ENCODE data around the gene MAP3K5. TPM values are rescaled to one million over a fixed set of nuclear protein-coding genes. Genes with fewer than 3 reads are reported as not detected.
"Not testable (repeated sequence)": the region's sequence is repeated elsewhere in the genome, so short reads cannot be mapped to it uniquely, and the experiment has no call there.

The MAP3K5 gene
- total RNA-seq, 1 donor from 2014 or later: 25.8 TPM

DNA sequence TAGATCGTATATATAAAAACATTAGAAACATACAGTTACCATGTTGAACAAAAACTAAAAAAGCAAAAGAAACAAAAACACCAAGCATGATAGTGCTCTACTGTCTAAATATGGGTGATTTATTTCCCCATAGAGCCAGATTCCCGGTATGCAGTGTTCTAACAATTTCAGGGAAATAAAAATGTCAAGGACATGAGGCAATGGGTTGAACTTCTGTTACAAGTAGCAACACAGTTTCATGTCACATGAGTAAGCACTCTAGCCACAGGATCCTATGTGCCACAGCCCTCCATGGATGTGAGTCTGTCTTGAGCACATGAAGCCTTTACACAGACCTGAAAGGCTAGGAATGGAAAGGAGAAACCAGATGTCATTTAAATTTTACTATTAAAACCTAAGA is 96.0 kb downstream of the MAP3K5 start:
- DNase-seq (ENCODE audit: low read depth, low spot score): no peak

DNA sequence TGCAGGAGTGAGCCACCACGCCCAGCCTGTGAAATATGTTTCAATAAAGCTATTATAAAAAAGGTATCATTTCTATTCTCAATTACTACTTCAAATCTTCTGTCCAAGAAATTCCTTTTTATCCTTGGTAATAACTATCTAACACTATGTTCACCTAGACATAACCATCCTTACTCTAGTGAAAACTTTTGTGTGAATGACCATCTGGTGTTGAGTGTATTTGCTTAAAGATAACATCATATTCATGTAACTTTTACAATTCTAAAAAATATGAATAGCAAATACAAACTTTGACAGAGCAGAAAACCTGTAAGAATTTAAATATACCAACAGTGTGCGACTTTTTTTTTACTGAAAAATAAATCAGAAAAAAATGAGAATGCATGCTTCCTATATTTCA is 96.9 kb downstream of the MAP3K5 start:
- DNase-seq (ENCODE audit: low read depth, low spot score): no peak

DNA sequence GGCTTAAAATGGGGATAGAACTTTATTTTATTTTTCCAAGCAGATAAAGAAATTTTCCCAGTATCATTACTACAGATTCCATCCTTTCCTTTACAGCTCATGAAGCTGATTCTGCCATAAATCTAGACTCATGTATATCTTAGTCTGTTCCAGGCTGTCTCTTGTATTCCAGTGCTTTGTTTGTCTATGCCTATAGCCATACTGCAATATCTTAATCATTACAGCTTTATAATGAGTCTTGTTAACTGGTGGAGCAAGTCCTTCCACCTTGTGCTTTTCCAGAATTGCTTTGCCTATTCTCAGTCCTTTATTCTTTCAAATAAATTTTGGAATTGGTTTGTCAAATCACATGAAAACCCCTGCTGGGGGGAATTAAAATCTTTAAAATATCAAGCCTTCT is 99.2 kb downstream of the MAP3K5 start:
- no peak for DNase-seq (ENCODE audit: low read depth, low spot score)

DNA sequence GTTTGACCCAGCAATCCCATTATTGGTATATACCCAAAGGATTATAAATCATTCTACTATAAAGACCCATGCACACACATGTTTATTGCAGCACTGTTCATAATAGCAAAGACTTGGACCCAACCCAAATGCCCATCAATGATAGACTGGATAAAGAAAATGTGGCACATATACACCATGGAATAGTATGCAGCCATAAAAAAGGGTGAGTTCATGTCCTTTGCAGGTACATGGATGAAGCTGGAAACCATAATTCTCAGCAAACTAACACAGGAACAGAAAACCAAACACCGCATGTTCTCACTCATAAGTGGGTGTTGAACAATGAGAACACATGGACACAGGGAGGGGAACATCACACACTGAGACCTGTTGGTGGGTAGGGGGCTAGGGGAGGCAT is 104.4 kb downstream of the MAP3K5 start:
- not testable (repeated sequence) for DNase-seq (ENCODE audit: low read depth, low spot score)

DNA sequence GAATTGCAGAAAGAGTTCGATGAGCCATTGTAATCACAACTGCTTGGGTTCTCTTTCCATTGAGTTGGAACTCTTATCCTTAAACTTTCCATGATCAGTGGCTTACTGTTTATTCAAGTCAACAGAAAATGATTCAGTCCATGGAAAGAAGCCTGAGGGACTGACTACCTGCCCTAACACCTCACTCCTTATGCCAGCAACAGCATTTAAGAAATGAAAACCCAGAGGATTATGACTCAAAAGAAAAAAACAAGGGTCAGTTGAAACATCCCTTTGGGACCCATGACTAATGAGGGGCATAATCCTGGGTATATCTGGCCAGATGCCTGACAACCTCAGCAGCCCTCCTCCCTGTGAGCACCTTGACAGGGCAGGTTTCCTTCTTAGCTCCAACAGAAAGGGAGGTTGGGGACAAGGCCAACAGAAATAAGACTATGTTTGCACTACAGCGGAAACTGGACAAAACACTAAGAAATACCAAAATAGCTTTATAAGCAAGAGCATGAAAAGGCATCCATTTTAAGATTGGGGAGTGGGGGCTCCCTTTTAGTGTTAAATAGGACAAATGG is 106.7 kb downstream of the MAP3K5 start:
- DNase-seq (ENCODE audit: low read depth, low spot score): no peak

DNA sequence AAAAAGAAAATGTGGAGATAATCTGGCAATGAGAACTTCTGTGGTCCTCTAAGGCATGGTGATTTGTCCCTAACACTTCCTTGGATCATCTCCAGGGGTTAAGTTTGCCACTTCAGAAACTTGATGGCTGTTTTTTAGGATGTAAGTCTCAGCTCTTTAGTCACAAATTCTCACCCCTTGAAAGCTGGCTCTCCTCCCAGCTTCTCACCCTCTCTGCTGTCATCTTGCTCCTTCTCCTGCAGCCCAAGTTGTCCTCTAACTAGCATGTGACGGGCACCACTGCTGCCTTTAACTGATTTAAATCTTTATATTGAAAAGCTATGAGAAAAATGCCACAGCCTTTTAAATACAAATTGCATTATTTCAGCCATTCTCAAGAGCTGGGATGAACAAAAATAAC is 107.8 kb downstream of the MAP3K5 start:
- no peak for DNase-seq (ENCODE audit: low read depth, low spot score)

DNA sequence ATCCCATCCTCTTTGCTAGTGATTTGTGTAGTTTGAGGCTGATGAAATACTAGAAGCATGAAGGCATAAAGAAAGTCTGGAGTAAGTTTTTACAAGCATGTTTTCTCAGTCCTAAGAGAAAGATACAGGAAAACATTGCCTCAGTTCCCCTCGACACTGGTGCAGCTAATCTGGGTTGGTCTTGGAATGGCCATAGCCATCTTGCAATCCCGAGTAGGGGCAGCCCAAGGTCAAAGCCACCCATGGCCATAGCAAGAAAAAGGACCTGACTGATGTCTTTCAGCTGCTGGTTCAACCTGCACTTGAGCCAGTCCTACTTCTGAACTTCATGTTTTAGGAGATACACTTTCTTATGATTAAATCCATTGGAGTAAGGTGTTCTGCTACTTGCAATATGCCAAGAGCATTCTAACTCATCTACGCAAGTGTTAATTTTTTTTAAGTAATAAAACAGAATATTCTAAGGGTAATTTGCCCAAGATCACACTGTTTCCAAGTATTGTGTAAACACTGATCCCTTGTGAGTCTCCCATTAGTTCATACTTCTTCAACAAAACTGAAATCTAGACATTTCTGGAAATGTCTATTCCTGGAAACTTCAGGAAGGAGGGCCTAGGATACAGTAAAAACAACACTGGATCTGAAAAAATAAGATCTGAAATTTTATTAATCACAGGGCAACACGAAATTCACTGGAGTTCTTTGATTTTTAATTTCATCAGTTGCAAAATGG is 108.9 kb downstream of the MAP3K5 start:
- no peak for DNase-seq (ENCODE audit: low read depth, low spot score)

DNA sequence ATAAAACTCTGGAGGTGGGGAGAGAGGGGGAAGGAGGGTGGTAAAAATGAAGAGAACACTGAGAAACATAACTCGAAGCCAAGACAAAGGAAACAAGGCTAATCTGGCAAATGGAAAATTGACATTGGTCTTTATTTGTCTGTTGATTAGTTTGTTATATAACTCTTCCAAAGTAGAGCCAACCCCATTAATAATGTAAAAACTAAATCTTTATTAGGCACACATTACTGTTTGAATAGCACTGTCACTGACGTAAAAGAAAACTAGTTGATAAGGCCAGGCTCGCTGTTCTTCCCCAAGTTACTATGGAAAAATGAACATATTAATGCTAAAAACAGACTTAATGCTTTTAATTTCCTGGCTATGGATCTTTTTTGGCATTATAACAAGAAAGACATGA is 110.0 kb downstream of the MAP3K5 start:
- no peak for DNase-seq (ENCODE audit: low read depth, low spot score)

DNA sequence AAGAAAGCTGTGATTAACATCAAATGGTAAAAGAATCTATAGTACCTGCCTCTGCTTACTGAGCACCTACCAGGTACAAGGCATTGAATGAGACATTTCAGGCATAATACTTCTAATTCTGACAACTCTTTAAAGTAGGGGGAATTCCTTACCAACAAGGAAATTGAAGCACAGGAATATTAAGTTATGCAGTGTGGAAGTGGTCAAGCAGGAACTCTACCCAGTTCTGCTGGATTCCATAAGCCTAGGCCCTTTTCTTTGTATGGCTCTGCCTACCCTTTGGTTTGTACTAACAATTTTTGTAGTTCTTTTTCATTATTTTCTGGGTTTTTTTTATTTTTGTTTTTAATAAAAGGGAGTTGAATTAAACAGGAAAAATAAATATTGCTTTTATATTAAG is 114.5 kb downstream of the MAP3K5 start:
- DNase-seq (ENCODE audit: low read depth, low spot score): no peak

DNA sequence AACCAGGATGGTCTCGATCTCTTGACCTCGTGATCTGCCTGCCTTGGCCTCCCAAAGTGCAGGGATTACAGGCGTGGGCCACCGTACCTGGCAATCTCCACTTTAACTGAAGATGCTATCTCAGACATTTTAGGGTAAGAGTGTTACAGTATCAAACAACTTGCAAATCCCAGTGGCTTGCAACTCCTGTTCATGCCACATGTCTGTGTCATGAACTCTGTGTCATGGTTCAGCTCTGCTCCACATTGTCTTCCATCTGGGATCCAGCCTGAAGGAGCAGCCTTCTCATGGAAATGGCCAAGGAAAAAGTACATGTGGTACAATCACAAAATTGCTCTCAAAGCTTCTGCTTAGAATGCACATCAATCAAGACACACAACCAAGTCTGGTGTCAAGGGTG is 114.9 kb downstream of the MAP3K5 start:
- DNase-seq (ENCODE audit: low read depth, low spot score): no peak

DNA sequence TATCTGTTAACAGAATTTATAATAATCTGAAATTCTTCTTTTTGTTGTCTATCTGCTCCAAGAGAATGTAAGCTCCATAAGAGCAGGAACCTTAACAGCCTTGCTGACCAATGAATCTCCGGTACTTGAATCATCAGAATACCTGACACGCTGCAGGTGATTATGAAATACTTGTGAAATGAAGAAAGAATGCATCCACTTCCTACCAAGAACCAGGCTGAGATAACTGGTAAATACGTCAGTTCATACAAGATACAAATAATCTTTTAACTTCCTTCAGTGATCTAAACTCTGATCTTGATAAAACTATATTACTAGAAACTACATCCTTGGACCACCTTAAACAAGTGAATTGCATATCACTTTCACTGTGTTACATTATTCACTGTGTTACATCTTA is 116.2 kb downstream of the MAP3K5 start:
- DNase-seq (ENCODE audit: low read depth, low spot score): no peak

DNA sequence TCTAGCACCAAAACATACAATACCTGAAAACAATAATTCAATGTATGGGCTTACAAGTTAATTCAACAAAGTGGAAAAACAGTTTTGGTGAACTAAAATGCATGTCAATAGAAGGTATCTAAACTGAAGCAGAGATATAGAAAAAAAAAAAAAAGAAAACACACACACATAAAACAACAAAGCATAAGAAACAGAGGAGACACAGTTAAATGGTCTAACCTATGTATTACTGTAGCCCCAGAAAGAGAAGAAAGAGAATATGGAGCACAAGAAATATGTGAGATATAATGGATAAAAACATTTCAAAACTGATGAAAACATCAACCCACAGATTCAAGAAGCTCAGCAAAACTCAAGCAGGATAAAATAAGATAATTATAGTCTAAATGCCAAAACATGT is 118.7 kb downstream of the MAP3K5 start:
- no peak for DNase-seq (ENCODE audit: low read depth, low spot score)

DNA sequence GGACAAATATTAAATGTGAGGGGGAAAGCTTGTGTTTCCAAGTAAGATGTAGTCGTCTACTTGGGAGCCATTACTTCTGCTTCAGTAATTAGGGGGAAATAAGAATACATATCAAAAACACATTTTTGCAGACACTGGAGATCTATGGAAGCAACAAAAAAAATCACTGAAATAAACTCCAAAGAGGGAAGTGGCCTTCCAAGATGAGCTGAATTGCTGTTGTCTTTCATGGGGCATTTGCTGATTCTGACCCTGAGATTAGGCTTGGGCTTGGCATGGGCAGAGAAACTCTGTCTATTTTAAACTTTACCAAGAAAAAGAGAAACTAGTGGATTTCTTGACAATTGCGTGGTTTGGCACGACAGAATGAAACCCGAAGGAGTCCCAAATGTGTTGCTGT is 120.1 kb downstream of the MAP3K5 start:
- no peak for DNase-seq (ENCODE audit: low read depth, low spot score)

DNA sequence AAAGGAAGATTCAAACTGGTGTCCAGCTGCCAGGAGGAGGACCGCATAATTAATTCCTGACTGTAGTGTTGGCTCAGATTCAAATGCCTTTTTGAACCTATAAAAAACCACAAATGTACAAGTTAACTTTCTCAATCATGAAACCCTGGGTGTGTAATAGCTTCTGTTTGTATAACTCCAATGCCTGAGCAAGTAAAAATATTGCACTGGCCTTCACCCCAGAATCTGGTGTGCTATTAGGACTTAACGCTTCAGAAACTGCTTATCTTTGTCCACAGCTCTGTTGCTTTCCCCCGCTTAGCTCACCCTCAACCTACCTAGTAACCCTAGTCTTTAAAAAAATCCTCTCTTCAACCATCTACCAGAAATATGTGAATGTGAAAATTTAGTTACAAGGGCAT is 123.0 kb downstream of the MAP3K5 start:
- no peak for DNase-seq (ENCODE audit: low read depth, low spot score)

DNA sequence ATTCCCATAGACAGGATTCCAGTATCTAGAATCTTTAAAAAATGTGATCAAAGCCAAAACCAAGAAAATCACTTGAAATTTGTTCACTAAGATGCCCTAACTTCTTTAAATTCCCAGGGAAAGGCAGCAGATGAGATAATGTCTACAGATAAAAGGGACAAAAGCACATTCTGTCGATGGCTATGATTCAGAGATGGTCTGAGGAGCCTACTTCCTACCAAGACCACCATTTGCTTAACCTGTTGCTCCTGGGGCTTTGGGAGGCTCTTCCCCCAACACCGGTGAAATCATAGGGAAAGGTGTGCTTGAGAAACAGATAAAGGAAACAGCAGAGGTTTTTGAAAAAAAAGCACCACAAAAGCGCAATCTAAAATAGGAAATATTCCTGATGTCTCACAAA is 123.7 kb downstream of the MAP3K5 start:
- no peak for DNase-seq (ENCODE audit: low read depth, low spot score)

DNA sequence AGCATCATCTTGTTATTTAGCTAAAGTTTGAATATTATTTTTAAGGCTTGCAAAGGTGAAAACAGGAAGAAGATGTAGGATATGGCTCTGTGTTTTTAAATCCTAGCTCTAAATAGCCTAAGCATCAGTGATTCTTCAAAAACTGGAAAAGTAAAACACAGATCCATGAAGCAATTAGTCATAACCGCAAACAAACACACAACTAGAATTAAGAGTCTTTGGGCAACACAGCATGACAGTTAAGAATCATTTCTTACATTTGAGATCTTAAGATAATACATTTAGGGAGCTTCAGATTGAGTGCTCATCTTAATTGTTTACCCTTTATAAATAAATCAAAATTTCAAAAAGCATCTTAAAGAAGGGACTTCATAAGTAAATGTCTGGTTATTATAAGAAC is 126.2 kb downstream of the MAP3K5 start:
- no peak for DNase-seq (ENCODE audit: low read depth, low spot score)

DNA sequence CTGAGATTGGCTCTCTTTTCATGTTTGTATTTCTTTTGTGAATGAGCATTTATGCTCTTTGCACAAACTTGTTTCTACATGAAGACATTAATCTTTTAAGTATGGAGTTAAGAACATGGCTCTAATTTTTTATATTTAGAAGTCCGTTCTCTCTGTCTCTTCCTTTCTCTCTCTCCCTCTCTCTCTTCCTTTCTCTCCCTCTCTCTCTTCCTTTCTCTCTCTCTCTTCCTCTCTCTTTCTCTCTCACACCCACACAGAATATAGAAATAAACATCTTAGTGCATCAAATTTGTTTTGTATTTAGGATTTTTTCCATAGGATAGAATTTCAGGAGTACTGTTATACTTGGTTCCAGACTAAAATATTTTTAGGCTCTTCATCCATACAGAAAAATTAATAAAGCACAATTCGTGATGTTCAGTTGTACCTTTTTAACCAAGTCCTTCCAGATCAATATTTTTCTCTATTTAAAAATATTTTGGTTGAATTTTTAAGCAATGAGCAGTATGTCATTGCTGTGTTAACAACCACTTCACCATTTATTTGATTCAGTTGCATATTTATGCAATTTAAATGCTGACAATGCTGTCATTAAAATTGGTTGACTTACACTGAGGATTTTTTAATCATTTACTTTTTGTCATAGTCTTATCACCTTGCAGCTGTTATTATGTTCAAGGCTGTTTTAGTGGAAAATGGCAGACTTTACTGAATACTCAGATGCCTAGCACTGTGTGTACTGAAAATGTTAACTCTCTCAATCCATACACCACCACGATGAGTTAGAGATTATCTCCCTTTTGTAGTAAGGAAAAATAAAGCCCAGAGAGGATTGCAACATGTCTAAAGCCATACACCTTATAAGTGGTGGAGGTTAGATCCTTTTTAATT is 129.7 kb downstream of the MAP3K5 start:
- no peak for DNase-seq (ENCODE audit: low read depth, low spot score)

DNA sequence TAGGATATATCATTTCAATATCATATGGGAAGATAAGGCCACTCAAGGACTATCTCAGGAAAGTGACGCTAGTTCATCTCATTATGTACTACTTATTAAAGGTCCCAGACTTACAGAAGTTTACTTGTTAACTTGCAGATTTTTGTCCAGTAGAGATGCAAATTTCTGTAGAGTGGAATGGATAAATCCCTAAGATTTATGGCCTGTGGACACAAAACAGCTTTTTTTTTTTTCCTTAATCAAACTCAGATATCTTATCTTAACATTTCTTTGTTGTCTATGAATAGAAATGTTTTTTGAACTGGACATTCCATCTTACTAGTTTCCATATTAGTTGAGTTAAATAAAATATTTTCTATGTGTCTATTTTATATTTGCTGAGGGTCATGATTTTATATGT is 131.6 kb downstream of the MAP3K5 start:
- DNase-seq (ENCODE audit: low read depth, low spot score): no peak

DNA sequence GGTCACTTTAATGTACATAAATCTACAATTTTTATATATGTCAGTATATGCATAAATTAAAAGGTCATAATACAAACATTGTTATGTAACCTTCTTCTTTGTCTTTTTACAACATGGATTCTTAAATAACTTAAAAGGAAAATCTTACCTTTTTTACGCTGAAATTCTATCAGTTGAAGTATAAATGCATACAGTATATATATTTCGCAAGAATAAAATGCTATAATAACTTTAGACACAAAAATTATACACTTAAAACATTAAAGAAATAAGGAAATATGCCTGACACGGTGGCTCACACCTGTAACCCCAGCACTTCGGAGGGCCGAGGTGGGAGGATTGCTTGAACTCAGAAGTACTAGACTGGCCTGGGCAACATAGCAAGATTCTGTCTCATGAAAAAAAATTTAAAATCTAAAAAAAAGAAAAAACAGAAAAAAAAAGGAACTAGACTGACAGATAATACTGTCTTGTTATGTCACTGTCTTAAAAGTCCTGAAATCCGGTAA is 132.2 kb downstream of the MAP3K5 start:
- no peak for DNase-seq (ENCODE audit: low read depth, low spot score)

DNA sequence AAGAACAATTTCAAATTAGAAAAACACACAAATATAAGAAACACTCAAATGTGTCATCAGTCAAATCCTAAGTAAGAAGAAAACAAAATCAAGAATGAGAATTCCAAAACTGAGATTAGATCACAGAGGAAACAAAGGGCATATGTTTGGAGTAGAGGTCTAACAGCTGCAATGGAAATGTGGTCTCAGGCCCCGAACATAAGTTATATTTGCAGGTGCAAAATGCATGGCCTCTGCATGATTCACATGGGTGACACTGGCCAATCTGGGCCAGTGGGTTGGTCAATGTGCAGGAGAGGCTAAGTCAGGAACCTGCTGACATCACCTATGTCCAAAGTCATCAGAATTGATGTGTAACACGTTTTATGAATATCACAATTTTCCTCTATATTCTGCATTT is 133.6 kb downstream of the MAP3K5 start:
- DNase-seq (ENCODE audit: low read depth, low spot score): no peak

DNA sequence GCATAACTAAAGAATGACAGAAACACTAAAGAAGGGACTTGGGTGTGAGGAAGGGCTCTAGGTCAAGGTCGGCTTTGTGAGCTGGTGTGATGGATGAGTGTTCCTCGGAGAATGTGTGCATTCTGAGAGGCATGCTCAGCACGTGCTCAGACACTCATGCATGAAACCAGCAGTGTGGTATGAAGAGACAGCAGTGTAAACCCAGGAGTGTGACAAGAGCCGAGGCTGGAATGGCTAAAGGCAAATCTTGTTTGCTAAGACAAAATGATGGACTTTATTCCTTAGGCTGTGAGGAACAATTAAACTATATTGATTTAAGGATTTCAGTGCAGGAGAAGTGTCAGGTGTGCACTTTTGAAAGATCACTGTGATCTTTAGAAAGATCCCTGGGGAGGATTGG is 134.6 kb downstream of the MAP3K5 start:
- DNase-seq (ENCODE audit: low read depth, low spot score): no peak

DNA sequence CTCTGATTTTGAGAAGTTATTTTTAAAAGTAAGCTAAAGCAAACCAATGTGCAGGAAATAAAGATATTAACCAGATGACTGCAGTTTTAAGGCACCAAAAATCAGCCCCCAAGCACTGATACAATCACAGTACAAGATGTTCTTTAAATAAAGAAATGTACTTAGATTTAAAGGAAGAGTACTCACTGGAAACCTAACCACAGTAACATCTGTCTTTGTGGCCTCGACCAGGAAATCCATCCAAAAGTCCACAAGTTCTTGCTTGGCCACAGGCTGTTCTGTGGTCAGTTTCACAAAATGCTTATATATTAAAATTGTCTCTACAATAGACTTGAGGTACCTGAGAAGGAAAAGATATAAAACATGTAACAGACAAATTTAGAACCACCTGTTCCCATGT is 136.2 kb downstream of the MAP3K5 start:
- no peak for DNase-seq (ENCODE audit: low read depth, low spot score)

Measured in pulmonary artery endothelial cell (primary cell).